Urinary bladder (tissue), 4 donors: ENCODE measurements around the gene DACT3. TPM values are rescaled to one million over a fixed set of nuclear protein-coding genes. Genes with fewer than 3 reads are reported as not detected.
"Not testable (repeated sequence)": the region's sequence is repeated elsewhere in the genome, so short reads cannot be mapped to it uniquely, and the experiment has no call there.

ENCODE experiments used
- DNase-seq: peaks from one replicate; pipeline ENCODE4 v3.0.0-alpha.2; 2015; ENCODE audit errors: extremely low spot score
- H3K27ac ChIP-seq: one replicate; pipeline ENCODE4 v1.5.1; 2013; ENCODE audit warnings: low read depth, mild to moderate bottlenecking, moderate library complexity
- H3K36me3 ChIP-seq: one replicate; pipeline ENCODE4 v1.6.1; 2013; ENCODE audit warnings: mild to moderate bottlenecking, moderate library complexity; ENCODE audit not compliant: insufficient read depth
- H3K4me1 ChIP-seq: one replicate; pipeline ENCODE4 v1.6.1; 2013; ENCODE audit warnings: mild to moderate bottlenecking, moderate library complexity; ENCODE audit not compliant: insufficient read depth
- H3K4me3 ChIP-seq: one replicate; pipeline ENCODE4 v1.5.1; 2013; ENCODE audit warnings: low read depth, low read length
- WGBS: extraction: QIAGEN DNeasy Blood & Tissue Kit; methylation state at CpG from one replicate; pipeline ENCODE4 v1.1.7; 2013; 5-methylcytosine and 5-hydroxymethylcytosine counted together
- polyA plus RNA-seq: library from polyadenylated mRNA; stranded (reverse); fragments of 200-250 nt; gene quantifications from one replicate; pipeline ENCODE4 v1.2.3, GENCODE V29; 2013
- total RNA-seq: library from RNA; depleted of rRNA; stranded (reverse); fragments of >200 nt; gene quantifications from one replicate; pipeline ENCODE4 v1.2.3, GENCODE V29; 2014
- donor health status: healthy with polysubstance abuse.
- donor health status: healthy.

The DACT3 gene
- total and polyA plus RNA-seq, 2 donors = 20.0 to 78.9 TPM

DNA sequence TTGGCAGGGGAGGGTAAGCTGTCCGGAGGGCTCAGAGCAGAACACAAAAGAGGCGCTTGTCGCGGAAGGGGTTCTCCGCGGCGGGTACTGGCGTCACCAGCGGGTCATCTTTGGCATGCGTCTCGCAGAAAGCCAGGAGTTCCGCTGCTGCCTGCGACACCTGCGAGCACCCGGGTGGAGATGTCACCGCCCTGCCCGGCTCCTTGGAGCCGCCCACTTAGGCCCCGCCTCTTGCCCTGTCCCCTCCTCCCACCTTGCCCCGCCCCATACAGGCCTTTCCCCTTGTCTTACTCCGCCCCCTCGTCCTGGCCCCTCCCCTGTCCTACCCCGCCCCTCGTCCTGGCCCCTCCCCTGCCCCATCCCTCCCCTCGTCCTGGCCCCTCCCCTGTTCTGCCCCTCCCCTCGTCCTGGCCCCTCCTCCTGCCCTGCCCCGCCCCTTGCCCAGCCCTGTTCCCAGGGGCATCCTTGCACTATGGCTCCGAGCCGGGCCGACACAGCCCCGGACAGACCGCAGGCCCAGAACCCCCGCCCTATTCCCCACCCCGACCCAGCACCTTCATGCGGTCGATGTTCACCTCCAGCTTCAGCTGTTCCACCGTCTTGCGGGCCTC lies 26.8 kb downstream of the DACT3 start:
- no peak overlapping the region for H3K4me3 ChIP-seq
- H3K27ac ChIP-seq = no peak overlapping the region
- H3K36me3 ChIP-seq = no peaks in the 10 kb centered on the region
- DNase-seq = no peak
- H3K4me1 ChIP-seq = peaks cover 2% of the 10 kb centered on the region
- 16% methylated on average over 38 of the region's 38 CpGs for WGBS

DNA sequence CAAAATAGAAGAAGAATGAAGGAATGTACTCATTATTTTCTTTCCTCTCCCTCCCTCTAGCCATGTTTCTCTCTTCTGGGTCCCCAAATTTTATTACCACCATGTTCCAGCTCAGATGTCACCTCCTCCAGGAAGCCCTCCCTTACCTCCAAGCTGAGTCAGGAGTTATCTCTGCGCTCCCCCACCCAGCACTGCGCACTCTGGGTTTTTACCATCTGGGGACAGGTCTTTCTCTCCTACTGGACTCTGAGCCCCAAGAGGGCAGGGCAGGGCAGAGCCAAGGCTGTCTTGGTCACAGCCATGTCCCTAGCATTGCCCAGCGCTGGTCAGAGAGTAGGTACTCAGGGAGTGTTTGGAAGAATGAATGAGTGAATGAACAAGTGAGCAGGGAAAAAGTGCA lies 27.9 kb downstream of the DACT3 start:
- H3K4me3 ChIP-seq = no peak overlapping the region
- no peak for DNase-seq
- no peak overlapping the region for H3K27ac ChIP-seq
- H3K4me1 ChIP-seq = peaks cover 2% of the 10 kb centered on the region
- 94% methylated on average over 3 of the region's 3 CpGs for WGBS
- H3K36me3 ChIP-seq = no peaks in the 10 kb centered on the region

DNA sequence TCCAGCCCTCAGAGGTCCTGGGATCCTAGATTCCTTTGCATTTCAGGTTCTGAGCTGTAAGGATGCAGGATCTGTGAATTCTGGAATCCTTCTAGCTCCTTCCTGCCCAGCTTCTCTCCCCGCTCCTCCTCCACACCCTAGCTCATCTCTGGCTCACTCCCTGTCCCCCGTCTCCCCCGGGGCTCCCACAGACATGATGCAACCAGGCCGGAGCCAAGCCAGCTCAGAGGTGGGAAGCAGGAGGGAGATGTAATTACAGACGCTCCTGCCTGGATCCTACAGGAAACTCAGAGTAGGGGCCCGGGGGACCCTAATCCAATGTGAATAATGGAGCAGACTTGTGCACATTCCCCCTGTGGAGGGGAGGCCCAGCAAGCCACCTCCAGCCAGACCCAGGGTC lies 29.5 kb downstream of the DACT3 start:
- H3K27ac ChIP-seq = no peak overlapping the region

DNA sequence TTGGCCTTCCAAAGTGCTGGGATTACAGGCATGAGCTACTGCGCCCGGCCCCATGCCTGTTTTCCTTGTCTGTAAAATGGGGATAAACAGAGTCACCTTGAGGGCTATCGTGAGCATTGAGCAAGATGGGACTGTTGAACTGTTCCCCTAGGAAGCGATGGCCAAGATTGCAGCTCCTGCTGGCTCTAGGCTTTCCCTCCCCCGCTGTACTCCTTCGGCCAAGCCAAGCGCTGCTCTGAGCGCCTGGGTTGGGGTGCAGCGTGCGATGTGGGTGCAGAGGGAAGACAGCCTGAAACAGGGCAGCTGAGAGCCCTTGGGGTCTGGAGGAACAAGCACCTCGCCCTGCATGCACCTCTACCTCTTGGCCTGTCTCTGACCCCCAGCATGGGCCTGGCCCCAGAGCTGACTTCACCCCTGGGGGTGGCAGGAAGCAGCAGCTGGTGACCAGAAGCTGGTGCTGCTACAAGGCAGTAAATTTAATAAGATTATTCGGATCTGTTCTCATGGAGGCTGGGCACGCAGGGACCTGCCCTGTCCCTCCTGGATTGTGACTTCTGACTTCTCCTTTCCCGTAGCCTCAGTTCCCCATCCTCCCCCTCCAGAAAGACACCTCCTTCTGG lies 30.3 kb downstream of the DACT3 start:
- Histone ChIP-seq H3K4me1 (peaks cover 2% of the 10 kb centered on the region), H3K27ac (no peak overlapping the region), H3K4me3 (no peak overlapping the region), H3K36me3 (no peaks in the 10 kb centered on the region)
- no peak for DNase-seq
- 84% methylated on average over 14 of the region's 14 CpGs for WGBS

More for the DNA sequence above, 29.5 kb downstream of the DACT3 start:
- Histone ChIP-seq H3K36me3 (no peaks in the 10 kb centered on the region), H3K4me1 (peaks cover 2% of the 10 kb centered on the region), H3K4me3 (no peak overlapping the region)
- no peak for DNase-seq
- WGBS = 42% methylated on average over 6 of the region's 6 CpGs

DNA sequence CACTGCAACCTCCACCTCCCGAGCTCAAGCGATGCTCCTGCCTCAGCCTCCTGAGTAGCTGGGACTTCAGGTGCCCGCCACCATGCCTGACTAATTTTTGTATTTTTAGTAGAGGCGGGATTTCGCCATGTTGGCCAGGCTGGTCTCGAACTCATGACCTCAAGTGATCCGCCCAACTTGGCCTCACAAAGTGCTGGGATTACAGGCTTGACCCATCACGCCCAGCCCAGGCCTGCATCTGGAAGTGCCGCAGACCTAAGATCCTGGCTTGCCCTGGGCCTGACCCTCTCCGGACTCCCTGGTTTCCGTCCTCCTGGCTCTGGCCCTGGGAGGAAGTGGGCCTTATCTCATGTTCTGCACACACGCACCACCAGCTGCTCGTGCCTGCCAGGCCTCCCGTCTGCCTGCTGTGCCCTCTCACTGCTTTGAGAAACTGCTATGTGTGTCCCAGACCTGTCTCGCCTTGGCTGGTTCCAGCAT lies 31.4 kb downstream of the DACT3 start:
- Histone ChIP-seq H3K36me3 (no peaks in the 10 kb centered on the region), H3K4me1 (peaks cover 2% of the 10 kb centered on the region), H3K4me3 (no peak overlapping the region), H3K27ac (no peak overlapping the region)
- no peak for DNase-seq
- 71% methylated on average over 15 of the region's 15 CpGs for WGBS

DNA sequence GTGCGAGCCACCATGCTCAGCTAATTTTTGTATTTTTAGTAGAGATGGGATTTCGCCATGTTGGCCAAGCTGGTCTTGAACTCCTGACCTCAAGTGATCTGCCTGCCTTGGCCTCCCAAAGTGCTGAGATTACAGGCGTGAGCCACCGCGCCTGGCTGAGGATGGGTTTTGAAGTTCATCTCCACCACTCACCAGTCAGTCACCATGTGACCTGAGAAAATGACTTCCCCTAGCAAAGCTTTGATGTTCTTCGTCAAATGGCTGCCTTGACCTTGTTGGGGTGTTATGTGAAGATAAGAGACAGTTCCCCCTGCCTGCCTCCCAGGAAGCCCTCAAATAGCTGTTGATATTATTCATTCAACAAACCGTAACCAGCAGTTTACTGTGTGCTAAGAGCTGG lies 32.0 kb downstream of the DACT3 start:
- not testable (repeated sequence) for H3K36me3 ChIP-seq, H3K4me3 ChIP-seq, H3K4me1 ChIP-seq, DNase-seq, H3K27ac ChIP-seq
- WGBS = 89% methylated on average over 7 of the region's 7 CpGs

DNA sequence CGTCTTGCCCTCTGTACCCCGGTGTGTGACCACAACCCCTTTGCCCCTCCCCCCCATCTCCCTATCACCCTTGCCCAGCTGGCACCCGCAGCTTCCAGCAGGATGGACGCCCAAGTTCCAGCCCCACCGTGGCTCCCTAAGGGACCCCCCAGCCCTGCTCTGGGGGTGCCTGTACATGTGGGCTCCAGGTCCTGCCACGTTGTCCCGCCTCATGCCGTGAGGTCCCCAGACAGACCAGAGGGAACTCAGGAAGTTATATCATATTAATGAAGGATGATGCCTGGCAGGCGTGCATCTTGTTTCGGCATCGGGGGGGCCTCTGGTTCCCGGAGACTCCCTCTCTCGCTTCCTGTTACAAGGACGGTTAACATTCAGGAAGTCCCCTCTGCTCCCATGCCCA lies 34.5 kb downstream of the DACT3 start:
- 69% methylated on average over 14 of the region's 14 CpGs for WGBS
- peaks cover 2% of the 10 kb centered on the region for H3K4me1 ChIP-seq
- DNase-seq = no peak

DNA sequence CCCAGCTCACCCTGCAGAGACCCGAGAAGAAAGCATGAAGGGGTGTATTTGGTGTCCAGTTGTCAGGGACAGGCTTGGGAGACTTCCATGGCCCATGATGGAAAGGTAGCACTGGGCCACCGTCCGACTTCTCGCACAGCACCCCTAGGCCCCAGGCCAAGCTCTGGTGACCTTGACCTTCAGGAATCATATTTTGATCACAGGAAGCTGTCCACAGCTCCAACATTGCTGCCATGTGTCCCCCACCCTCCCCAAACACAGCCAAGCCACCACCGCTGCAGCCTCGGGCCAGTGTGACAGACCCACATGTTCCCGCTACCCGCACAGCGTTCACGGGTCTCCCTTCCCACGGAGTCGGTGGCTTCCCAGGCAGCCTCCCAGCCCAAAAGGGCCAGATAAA lies 35.3 kb downstream of the DACT3 start:
- 83% methylated on average over 12 of the region's 12 CpGs for WGBS
- Histone ChIP-seq H3K36me3 (no peaks in the 10 kb centered on the region), H3K4me3 (no peak overlapping the region), H3K27ac (no peak overlapping the region), H3K4me1 (peaks cover 2% of the 10 kb centered on the region)
- no peak for DNase-seq

More for the DNA sequence above, 34.5 kb downstream of the DACT3 start:
- H3K4me3 ChIP-seq = no peak overlapping the region
- H3K27ac ChIP-seq = no peak overlapping the region
- no peaks in the 10 kb centered on the region for H3K36me3 ChIP-seq

DNA sequence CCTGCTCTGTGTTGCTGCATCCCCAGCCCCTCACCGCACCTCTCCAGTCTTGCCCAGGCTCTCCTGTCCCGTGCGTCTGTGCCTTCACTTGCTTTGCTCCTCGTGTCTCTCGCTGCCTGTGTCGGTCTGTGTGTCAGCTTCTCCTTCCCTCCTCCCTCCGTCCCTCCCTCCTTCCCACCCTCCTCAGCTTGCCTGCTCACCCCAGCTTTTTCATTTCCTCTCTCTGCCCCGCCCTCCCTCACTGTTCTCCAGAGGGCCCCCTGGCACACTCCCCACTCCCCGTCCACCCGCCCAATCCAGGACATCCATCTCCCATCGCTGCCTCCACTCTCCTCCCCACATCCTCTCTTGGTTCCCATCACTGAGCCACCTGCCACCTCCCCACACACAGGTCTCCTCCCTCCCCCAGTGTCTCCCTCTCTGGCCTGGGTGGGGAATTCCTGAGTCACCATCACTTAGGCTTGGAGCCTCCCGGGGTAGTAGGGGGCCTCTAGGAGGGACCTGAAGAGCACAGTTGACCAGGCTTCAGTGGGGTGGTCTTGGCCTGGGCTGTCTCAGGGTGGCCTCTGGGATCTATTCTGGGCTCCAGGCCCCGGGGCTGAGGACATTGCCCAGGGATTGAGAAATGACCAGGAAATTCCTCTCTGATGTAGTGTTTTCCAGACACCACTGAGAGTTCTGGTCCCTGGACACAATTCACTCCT lies 35.9 kb downstream of the DACT3 start, which contains the start of gene PTGIR:
TSS of gene PTGIR (minus strand) at position 132 of the 704 bp plus-strand sequence. CDS start 864 bp downstream, outside the sequence.
- no peak for DNase-seq
- Histone ChIP-seq H3K36me3 (no peaks in the 10 kb centered on the region), H3K4me1 (no peaks in the 10 kb centered on the region), H3K4me3 (no peak within 1 kb of the TSS), H3K27ac (peak within 1 kb of the TSS; percentile 46)
- 27% methylated on average over 13 of the region's 13 CpGs for WGBS

DNA sequence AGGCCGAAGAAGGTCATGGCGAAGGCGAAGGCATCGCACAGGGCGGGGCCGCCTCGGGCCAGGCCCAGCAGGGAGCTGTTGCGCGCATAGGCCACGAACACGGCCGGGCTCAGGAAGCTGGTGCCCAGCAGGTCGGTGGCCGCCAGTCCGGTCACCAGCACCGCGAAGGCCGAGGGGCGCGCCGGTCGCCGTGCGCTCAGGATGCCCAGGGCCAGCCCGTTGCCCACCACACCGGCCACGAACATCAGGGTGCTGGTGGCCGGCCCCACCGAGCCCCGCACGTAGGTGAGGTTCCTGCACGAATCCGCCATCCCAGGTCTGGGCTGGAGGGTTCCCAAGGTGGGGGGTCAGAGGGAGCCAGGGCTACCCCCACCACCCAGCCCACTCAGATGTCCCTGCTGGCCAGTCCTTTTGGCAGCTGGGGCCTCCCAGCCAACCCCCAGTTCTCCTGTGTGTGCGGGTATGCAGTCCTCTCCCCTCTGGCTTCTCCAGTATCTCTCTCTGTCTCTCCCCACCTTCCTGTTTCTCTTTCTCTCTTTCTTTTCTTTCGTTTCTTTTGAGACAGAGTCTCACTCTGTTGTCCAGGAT lies 37.0 kb downstream of the DACT3 start:
- no peak for DNase-seq
- no peaks in the 10 kb centered on the region for H3K36me3 ChIP-seq
- WGBS = 92% methylated on average over 35 of the region's 35 CpGs
- no peak overlapping the region for H3K4me3 ChIP-seq
- H3K27ac ChIP-seq = no peak overlapping the region
- H3K4me1 ChIP-seq = no peaks in the 10 kb centered on the region

DNA sequence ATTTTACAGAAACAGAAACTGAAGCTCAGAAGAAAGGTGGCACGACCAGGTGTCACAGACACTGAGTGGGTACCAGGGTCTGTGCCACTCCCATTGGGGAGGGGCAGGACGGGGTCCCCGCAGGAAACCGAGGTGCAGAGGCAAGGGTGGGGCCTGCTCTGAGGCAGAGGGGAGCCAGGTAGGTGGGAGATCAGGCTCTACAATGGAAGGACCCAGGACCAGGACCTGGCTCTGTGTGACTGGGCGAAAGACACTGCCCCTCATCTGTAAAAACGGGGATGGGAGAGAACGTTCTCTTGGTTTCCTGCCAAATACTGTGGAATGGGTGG lies 38.9 kb downstream of the DACT3 start:
- H3K27ac ChIP-seq = no peak overlapping the region
- no peaks in the 10 kb centered on the region for H3K4me1 ChIP-seq
- DNase-seq = no peak
- H3K36me3 ChIP-seq = no peaks in the 10 kb centered on the region
- 70% methylated on average over 7 of the region's 7 CpGs for WGBS
- H3K4me3 ChIP-seq = no peak overlapping the region

DNA sequence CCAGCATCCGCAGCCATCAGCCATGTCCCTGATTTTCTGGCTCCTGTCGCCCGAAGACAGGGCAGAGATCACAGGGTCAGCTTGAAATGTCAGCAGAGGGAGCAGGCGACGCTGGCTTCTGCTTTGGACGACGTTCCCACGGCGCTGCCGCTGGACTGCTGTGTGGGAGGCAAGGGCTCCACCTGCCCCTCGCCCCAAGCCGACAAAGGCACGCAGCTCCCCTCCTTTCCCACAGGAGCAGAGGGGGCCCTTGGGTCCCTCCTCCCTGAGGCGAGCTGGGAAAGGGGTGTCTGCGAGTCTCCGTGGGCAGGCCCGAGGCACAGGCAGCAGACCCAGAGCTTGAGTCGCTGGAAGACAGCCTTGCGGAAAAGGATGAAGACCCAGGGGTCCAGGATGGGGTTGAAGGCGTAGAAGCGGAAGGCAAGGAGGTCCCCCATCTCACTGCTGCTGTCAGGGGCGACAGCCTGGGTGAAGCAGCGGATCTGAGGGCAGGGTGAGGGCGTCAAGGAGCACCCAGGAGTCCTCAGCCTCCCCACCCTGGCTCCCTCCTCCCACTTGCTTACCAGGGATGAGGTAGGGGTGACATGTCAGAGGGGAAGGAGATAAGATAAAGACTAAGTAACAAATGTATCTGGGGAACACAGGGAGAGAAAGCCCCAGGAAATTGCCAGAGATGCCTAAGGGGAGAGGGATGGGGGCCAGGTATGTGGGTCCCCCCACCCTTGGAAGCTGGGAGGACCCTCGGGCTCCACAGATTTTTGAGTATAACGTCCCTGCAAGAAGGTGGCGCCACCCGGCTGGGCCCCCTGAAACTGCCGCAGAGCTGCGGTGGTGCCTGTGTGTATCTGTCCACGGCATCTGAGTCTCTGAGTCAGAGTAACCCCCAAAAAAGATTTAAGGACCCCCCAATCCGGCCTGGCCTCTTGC lies 39.5 kb downstream of the DACT3 start:
- no peaks in the 10 kb centered on the region for H3K36me3 ChIP-seq
- DNase-seq = no peak
- WGBS = 54% methylated on average over 32 of the region's 32 CpGs
- H3K27ac ChIP-seq = no peak overlapping the region
- H3K4me1 ChIP-seq = no peaks in the 10 kb centered on the region
- no peak overlapping the region for H3K4me3 ChIP-seq

DNA sequence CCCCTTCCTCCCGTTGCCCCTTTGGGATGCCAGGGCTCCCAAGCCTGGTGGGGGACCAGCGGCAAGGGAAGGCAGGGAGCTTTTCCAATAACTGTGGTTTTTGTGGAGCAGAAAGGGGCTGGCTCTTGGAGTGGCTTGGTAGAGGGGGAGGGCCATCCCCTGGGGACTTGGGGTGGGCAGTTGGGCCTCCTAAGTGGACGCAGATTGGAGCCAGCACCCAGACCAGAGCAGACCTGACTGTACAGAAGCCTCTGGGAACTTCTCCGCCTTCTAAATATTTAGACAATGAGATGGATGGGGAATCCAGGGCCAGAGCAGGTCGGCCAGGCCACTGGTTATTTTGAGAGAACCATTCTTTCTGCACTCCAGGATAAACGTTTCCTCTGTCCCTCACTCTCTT lies 40.3 kb downstream of the DACT3 start:
- Histone ChIP-seq H3K4me3 (no peak overlapping the region), H3K36me3 (no peaks in the 10 kb centered on the region), H3K4me1 (no peaks in the 10 kb centered on the region), H3K27ac (no peak overlapping the region)
- DNase-seq = no peak
- 32% methylated on average over 6 of the region's 6 CpGs for WGBS
